Measurements from ENCODE around the gene SPATS2L.

The SPATS2L gene

GRCh38 chr2:200446612-200447011, 140.1 kb downstream of the SPATS2L start:
- Histone ChIP-seq H3K36me3 (ENCODE audit: control insufficient read depth, insufficient read depth, low read length) (no peaks in the 10 kb centered on the region), H3K27me3 (ENCODE audit: control insufficient read depth, insufficient read depth, low read length, poor library complexity, severe bottlenecking) (no peaks in the 10 kb centered on the region), H3K27ac (ENCODE audit: insufficient read depth, low read depth, low read length, poor library complexity, severe bottlenecking) (no peak overlapping the region), H3K4me1 (ENCODE audit: control insufficient read depth, insufficient read depth, low read length) (no peaks in the 10 kb centered on the region), H3K4me3 (ENCODE audit: insufficient read depth, low read depth, low read length) (no peak overlapping the region), H3K9me3 (ENCODE audit: control insufficient read depth, low read length) (no peaks in the 10 kb centered on the region)
- WGBS, 2 experiments = 85 to 97% methylated on average over 3 of the region's 3 CpGs

- H3K36me3 ChIP-seq (ENCODE audit: control insufficient read depth, insufficient read depth, low read length) = no peaks in the 10 kb centered on the region
These were observed 140.8 kb downstream of the SPATS2L start for GRCh38 chr2:200447139-200447855.

GRCh38 chr2:200448455-200448854, 142.0 kb downstream of the SPATS2L start:
- H3K36me3 ChIP-seq (ENCODE audit: control insufficient read depth, insufficient read depth, low read length) = no peaks in the 10 kb centered on the region

More at GRCh38 chr2:200447139-200447855, 140.8 kb downstream of the SPATS2L start:
- 88 to 97% methylated on average over 4 of the region's 4 CpGs for WGBS, 2 experiments
- Histone ChIP-seq H3K27me3 (ENCODE audit: control insufficient read depth, insufficient read depth, low read length, poor library complexity, severe bottlenecking) (no peaks in the 10 kb centered on the region), H3K4me1 (ENCODE audit: control insufficient read depth, insufficient read depth, low read length) (no peaks in the 10 kb centered on the region), H3K9me3 (ENCODE audit: control insufficient read depth, low read length) (no peaks in the 10 kb centered on the region), H3K27ac (ENCODE audit: insufficient read depth, low read depth, low read length, poor library complexity, severe bottlenecking) (no peak overlapping the region), H3K4me3 (ENCODE audit: insufficient read depth, low read depth, low read length) (no peak overlapping the region)

GRCh38 chr2:200449149-200449548, 142.7 kb downstream of the SPATS2L start:
- Histone ChIP-seq H3K27ac (ENCODE audit: insufficient read depth, low read depth, low read length, poor library complexity, severe bottlenecking) (no peak overlapping the region), H3K36me3 (ENCODE audit: control insufficient read depth, insufficient read depth, low read length) (no peaks in the 10 kb centered on the region), H3K4me1 (ENCODE audit: control insufficient read depth, insufficient read depth, low read length) (no peaks in the 10 kb centered on the region), H3K27me3 (ENCODE audit: control insufficient read depth, insufficient read depth, low read length, poor library complexity, severe bottlenecking) (no peaks in the 10 kb centered on the region), H3K4me3 (ENCODE audit: insufficient read depth, low read depth, low read length) (no peak overlapping the region), H3K9me3 (ENCODE audit: control insufficient read depth, low read length) (no peaks in the 10 kb centered on the region)
- 93 to 97% methylated on average over 4 of the region's 4 CpGs for WGBS, 2 experiments

More at GRCh38 chr2:200448455-200448854, 142.0 kb downstream of the SPATS2L start:
- Histone ChIP-seq H3K9me3 (ENCODE audit: control insufficient read depth, low read length) (no peaks in the 10 kb centered on the region), H3K4me3 (ENCODE audit: insufficient read depth, low read depth, low read length) (no peak overlapping the region), H3K4me1 (ENCODE audit: control insufficient read depth, insufficient read depth, low read length) (no peaks in the 10 kb centered on the region), H3K27me3 (ENCODE audit: control insufficient read depth, insufficient read depth, low read length, poor library complexity, severe bottlenecking) (no peaks in the 10 kb centered on the region), H3K27ac (ENCODE audit: insufficient read depth, low read depth, low read length, poor library complexity, severe bottlenecking) (no peak overlapping the region)

GRCh38 chr2:200450288-200450687, 143.8 kb downstream of the SPATS2L start:
- Histone ChIP-seq H3K36me3 (ENCODE audit: control insufficient read depth, insufficient read depth, low read length) (no peaks in the 10 kb centered on the region), H3K4me1 (ENCODE audit: control insufficient read depth, insufficient read depth, low read length) (no peaks in the 10 kb centered on the region), H3K4me3 (ENCODE audit: insufficient read depth, low read depth, low read length) (no peak overlapping the region), H3K9me3 (ENCODE audit: control insufficient read depth, low read length) (no peaks in the 10 kb centered on the region), H3K27ac (ENCODE audit: insufficient read depth, low read depth, low read length, poor library complexity, severe bottlenecking) (no peak overlapping the region), H3K27me3 (ENCODE audit: control insufficient read depth, insufficient read depth, low read length, poor library complexity, severe bottlenecking) (no peaks in the 10 kb centered on the region)
- 92 to 94% methylated on average over 2 of the region's 2 CpGs for WGBS, 2 experiments

GRCh38 chr2:200451511-200451910, 145.0 kb downstream of the SPATS2L start:
- Histone ChIP-seq H3K27me3 (ENCODE audit: control insufficient read depth, insufficient read depth, low read length, poor library complexity, severe bottlenecking) (no peaks in the 10 kb centered on the region), H3K27ac (ENCODE audit: insufficient read depth, low read depth, low read length, poor library complexity, severe bottlenecking) (no peak overlapping the region), H3K4me3 (ENCODE audit: insufficient read depth, low read depth, low read length) (no peak overlapping the region), H3K36me3 (ENCODE audit: control insufficient read depth, insufficient read depth, low read length) (no peaks in the 10 kb centered on the region), H3K4me1 (ENCODE audit: control insufficient read depth, insufficient read depth, low read length) (no peaks in the 10 kb centered on the region), H3K9me3 (ENCODE audit: control insufficient read depth, low read length) (no peaks in the 10 kb centered on the region)
- WGBS, 2 experiments = 96 to 100% methylated on average over 1 to 2 of the region's 2 CpGs

- 80 to 100% methylated on average over 2 of the region's 2 CpGs for WGBS, 2 experiments
- H3K9me3 ChIP-seq (ENCODE audit: control insufficient read depth, low read length) = no peaks in the 10 kb centered on the region
- no peak overlapping the region for H3K27ac ChIP-seq (ENCODE audit: insufficient read depth, low read depth, low read length, poor library complexity, severe bottlenecking)
- no peaks in the 10 kb centered on the region for H3K36me3 ChIP-seq (ENCODE audit: control insufficient read depth, insufficient read depth, low read length)
- no peaks in the 10 kb centered on the region for H3K4me1 ChIP-seq (ENCODE audit: control insufficient read depth, insufficient read depth, low read length)
- H3K27me3 ChIP-seq (ENCODE audit: control insufficient read depth, insufficient read depth, low read length, poor library complexity, severe bottlenecking) = no peaks in the 10 kb centered on the region
- H3K4me3 ChIP-seq (ENCODE audit: insufficient read depth, low read depth, low read length) = no peak overlapping the region
These were observed 145.9 kb downstream of the SPATS2L start for GRCh38 chr2:200452377-200452776.

GRCh38 chr2:200453142-200453852, 146.8 kb downstream of the SPATS2L start:
- H3K9me3 ChIP-seq (ENCODE audit: control insufficient read depth, low read length) = no peaks in the 10 kb centered on the region
- H3K4me1 ChIP-seq (ENCODE audit: control insufficient read depth, insufficient read depth, low read length) = no peaks in the 10 kb centered on the region
- H3K36me3 ChIP-seq (ENCODE audit: control insufficient read depth, insufficient read depth, low read length) = no peaks in the 10 kb centered on the region
- no peak overlapping the region for H3K27ac ChIP-seq (ENCODE audit: insufficient read depth, low read depth, low read length, poor library complexity, severe bottlenecking)
- no peak overlapping the region for H3K4me3 ChIP-seq (ENCODE audit: insufficient read depth, low read depth, low read length)
- WGBS, 2 experiments = 76 to 80% methylated on average over 8 of the region's 8 CpGs
- H3K27me3 ChIP-seq (ENCODE audit: control insufficient read depth, insufficient read depth, low read length, poor library complexity, severe bottlenecking) = no peaks in the 10 kb centered on the region

GRCh38 chr2:200453853-200454534, 147.5 kb downstream of the SPATS2L start:
- no peaks in the 10 kb centered on the region for H3K27me3 ChIP-seq (ENCODE audit: control insufficient read depth, insufficient read depth, low read length, poor library complexity, severe bottlenecking)
- H3K9me3 ChIP-seq (ENCODE audit: control insufficient read depth, low read length) = no peaks in the 10 kb centered on the region
- no peaks in the 10 kb centered on the region for H3K36me3 ChIP-seq (ENCODE audit: control insufficient read depth, insufficient read depth, low read length)
- H3K4me3 ChIP-seq (ENCODE audit: insufficient read depth, low read depth, low read length) = no peak overlapping the region
- WGBS, 2 experiments = 85 to 88% methylated on average over 4 to 5 of the region's 5 CpGs
- H3K27ac ChIP-seq (ENCODE audit: insufficient read depth, low read depth, low read length, poor library complexity, severe bottlenecking) = no peak overlapping the region
- no peaks in the 10 kb centered on the region for H3K4me1 ChIP-seq (ENCODE audit: control insufficient read depth, insufficient read depth, low read length)

All from ectodermal cell (in vitro differentiated cells).